CMK (cell line): ENCODE data around the gene LTBP2.

Experiments
- DNase-seq: peaks from one replicate; pipeline ENCODE4 v3.0.0-alpha.2; 2010; ENCODE audit warnings: low read depth

Gene LTBP2

GRCh38 chr14:74526854-74527585 is 85.0 kb downstream of the LTBP2 start:
- DNase-seq = no peak

DNA sequence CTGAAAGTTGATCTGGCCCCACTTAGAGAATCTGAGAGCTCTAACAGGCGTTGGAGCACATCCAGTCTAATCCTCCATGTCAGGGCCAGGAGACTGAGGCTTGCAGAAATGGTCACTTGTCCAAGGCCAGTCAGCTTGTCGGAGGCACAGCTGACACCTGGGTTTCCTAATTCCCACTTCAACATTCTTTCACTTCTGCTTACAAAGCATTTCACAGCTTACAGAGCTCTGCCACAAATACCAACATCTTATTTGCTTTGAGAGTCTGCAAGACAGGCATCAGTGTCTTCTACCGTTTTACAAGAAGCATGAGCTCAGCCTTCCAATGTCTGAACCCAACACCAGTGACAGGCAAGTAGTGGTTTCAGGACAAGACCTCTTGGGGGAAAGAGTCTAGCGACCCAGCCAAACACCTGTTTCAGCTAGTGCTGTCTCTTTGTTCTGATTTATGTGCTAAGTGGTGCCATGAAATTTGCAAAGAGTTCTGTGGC is 86.6 kb downstream of the LTBP2 start:
- DNase-seq = no peak

DNA sequence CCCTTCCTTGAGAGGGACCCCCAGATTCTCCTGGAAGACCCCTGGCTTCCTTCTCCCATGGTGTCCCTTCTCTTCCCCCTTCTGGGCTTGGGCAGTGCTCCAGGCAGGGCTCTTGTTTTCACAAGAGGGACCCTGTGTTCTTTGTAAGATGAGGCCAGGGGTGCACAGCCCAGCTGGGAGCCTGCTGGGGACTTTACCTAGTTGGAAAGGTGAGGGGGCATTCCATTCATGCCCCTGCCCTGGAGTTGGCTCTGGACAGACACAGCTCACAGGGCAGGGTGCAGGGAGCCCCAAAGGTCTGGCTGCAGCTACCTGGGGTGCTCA is 87.3 kb downstream of the LTBP2 start:
- no peak for DNase-seq

GRCh38 chr14:74524076-74524811 is 87.8 kb downstream of the LTBP2 start:
- DNase-seq = no peak

- DNase-seq = no peak
Observed at GRCh38 chr14:74522740-74523139, 89.3 kb downstream of the LTBP2 start.

GRCh38 chr14:74521756-74522155 is 90.3 kb downstream of the LTBP2 start:
- DNase-seq = no peak

DNA sequence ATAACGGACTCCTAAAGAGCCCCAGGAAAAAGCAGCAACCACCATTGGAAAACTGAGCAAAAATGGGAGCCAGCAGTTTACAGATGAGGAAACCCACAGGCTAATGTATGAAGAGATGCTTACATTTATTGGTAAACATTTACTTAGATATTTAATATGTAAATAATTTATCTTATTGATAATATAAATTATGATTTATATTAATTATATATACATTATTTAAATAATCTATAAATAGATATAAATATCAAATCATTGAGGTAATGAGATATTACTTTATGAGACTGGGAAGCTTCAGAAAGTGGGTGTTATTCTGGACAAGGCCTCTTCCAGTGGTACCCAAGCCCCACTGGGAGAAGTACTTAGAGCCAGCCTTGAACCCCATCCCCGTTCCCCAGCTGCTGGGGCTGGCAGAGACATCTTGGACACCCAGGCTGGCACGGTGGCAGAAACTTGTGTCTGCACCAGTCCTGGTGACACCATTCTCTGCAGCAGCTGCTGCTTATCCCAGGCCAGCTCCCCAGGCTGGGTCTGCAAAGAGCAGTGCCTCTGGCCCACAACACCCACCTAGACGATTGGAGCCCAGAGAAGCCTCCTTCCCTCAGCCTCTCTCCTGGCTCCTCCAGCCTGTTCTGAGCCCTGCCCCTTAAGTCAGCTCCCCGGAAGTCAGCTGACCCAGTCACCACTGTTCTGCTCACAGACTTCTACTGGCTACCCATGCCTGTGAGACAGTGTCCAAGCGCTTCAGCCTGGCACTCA is 92.5 kb downstream of the LTBP2 start:
- no peak for DNase-seq

GRCh38 chr14:74518221-74518620 is 93.8 kb downstream of the LTBP2 start:
- DNase-seq = no peak

DNA sequence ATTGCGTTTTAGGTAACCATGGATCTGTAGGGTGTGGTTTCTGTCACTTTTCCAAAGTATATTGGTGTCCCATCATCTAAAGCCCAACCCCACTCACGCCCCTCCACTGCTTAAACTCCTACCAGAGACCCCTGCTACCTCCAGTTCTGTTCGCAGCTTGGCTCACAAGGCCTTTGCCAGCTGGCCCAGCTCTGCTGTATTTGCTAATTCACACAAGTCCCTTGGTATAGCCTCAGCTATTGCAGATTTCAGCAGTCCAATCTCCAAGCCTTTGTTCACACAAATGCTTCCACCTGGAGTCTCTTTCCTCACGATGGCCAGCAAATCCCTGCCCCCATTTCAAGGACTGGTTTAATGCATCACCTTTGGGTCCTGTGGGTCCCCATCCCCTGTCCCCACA is 94.3 kb downstream of the LTBP2 start:
- DNase-seq = no peak

DNA sequence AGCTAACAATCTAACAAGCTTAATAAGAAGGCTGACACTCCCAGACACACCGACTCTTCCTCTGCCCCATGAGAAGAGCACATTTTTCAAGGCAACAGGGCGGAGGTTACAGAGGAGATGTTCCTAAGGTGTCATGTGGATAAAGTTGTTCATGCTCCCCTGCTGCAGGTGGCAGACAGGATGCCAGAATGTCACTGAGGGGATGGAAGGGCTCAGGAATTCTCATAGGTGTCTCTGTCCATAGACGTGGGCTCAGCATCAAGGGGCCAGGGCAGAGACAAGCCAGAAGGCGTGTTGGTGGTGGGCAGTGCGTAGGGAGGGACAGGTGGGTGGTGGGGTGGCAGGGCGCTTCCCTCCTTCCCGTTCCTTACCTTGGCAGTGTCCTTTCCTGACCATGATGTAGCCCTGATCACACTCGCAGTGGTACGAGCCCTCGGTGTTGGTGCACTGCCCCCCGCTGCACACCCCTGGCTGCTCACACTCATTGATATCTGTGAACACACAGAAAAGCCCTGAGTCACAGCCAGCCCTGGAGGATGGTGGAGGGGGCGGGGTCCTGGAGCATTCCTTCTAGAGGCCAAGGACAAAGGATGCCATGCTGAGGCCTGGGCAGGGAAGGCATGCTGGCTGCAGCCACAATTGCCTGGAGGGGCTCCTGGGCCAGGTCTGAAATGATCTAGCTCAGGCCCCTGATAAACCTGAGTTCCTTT is 95.4 kb downstream of the LTBP2 start:
- DNase-seq = no peak

- no peak for DNase-seq
Observed at GRCh38 chr14:74515891-74516412, 96.1 kb downstream of the LTBP2 start.

- no peak for DNase-seq
Observed at GRCh38 chr14:74514471-74514941, 97.5 kb downstream of the LTBP2 start.

DNA sequence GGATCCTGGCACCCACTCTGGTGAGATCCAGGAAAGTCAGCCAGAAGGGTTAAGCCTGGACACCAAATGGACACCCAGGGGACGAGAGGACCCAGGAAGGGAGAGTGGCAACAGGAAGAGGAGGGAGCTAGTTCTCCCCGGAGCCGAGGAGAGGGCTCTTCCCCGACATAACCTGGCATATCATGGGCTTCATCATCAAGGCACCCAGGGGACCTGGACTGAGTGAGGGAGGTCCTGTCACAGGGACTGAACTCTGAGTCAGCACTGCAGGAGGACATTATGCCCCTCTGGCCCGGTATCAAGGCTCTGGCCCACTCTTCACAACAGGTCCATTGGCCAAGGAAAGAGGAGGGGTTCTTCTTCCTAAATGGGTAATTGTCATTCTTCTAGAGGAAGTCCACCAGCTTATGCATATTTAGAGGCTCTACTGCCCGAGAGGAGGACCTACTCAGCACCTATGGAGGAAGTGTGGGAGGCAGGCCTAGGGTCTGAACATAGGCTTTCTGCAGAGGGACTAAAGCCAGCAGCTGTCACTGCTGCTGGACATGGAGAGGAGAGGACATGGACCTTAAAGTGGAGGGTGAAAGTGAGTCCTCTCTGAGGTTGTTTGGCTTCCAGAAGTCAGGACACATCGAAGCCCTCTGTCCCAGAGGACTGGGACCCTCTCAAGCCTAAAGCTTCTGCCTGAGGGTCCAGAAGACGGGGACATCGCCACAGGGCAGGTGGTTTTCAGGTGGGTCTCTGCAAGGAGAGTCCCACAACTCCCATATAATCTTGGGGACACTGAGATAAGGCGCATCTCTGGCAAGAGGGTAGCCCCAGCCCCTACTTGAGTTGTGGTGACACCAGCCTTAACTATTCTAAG is 99.8 kb downstream of the LTBP2 start:
- no peak for DNase-seq

GRCh38 chr14:74510959-74511409 is 101.1 kb downstream of the LTBP2 start:
- DNase-seq = no peak

DNA sequence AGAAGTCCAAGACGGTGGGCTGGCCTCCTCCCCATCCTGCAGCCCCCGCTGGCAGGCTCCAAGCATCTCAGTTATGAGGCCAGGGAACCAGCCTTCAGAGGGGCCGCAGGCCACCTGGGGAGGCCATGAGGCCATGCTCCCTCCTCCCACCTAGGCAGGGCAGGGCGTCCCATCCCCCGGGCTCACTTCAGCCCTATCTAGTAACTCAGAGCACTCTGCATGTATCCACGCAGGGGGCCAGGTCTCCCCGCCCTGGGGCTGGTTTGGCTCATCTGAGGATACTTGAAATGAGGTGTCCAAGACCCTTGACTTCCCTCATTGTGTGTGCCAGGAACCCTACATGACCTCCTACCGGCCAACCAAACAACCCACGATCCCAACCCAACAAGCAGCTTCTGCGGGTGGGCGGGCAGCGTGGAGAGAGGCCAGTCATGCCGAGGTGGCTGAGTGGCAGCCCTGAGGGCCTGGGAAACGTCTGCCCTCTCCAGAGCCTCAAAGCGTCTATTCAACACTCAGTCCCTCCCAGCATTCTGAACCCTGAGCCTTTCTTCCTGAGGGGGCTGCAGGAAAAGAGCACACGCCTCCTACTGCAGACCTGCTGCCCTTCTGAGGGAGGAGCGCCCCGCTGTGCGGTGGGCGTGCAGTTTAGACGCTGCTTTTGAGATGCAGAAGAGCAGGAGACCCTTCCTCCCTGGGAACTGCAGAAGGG is 101.7 kb downstream of the LTBP2 start:
- DNase-seq = no peak

DNA sequence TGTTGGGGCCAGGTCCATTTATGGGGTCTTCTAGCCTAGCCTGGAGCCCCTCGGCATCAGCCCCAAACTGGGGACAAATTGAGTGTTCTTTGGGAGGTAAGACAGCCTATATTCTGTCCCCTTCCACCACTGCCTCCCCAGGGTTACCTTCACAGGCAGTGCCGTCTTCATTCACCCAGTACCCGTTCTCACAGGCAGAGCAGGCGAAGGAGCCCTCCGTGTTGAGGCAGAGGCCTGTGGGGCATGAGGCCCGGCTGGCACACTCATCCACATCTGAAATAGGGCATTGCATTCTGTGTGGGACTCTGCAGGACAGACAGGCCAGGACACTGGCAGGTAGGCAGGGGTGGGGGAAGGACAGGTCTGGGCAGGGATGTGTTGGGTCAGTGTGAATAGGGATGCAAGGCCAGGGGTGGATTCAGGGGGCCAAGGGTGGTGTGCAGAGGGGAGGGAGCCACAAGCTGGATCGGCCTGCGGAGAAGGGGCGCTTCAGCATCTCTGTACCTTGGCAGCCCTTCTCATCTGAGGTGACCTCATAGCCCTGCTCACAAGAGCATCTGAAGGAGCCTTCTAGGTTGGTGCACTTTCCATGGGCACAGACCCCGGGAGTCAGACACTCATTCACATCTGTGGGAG is 102.3 kb downstream of the LTBP2 start:
- no peak for DNase-seq

DNA sequence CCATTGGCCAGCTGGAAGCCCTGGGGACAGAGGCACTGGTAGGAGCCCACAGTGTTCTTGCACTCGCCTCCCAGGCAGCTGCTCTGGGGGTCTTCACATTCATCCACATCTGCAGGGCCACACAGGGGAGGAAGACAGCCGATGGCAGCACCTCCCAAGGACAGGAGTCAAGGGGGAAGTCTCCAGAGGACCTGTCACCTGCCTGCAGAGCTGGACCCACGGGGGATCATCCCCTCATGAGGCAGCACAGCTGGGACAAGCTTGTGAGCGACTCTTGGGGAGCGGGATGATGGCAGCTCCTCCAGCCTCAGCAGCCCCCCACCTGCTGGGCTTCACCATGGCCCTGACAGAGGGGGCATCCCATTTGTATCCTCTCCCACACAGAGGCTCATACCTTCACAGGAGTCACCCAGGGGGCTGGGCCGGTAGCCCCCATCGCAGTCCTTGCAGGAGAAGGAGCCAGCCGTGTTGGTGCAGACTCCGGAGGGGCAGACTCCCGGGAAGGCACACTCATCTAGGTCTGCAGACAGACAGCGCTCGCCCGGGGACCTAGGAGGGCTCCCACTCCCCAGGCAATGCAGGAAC is 103.1 kb downstream of the LTBP2 start:
- no peak for DNase-seq

DNA sequence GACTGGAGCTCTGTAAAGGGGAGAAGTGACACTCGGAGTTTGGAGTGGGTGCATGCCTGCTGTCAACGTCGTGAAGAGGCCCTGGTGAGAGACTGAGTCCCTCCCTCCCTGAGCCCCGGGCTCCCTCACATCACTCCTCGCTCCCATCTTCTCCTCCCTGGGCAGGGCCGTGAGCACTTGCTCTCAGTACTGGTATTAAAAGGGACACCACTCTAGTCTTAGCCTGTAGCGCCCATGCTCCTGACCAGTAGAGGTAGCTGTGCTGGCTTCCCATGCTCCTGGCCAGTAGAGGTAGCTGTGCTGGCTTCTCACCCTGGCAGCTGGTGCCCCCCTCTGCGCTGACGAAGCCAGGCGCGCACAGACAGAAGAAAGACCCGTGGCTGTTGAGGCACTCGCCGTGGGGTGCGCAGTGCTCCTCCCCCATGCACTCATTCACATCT is 103.7 kb downstream of the LTBP2 start:
- DNase-seq = no peak

DNA sequence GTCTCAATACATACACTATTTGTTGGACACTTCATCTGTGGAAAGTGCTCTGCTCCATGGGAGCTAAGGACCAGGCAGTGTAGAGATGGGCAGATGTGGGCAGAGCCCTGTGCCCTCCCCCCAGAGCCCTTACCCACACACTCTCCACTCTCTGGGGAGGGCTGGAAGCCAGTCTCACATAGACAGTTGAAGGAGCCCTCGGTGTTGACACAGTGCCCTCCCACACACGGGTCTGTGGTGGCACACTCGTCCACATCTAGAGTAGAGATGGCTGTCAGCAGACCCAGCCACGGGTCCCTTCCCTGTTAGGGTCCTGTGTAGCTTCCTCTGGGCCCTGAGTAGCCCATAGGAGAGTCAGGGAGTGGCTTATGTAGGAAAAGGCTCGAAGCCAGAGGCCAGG is 104.2 kb downstream of the LTBP2 start:
- DNase-seq = no peak
